Subcutaneous adipose tissue (tissue), 4 donors: ENCODE data around the gene LCN9. TPM values are rescaled to one million over a fixed set of nuclear protein-coding genes. Genes with fewer than 3 reads are reported as not detected.

Experiments used
- total RNA-seq, 4 donors: library from RNA; depleted of rRNA; stranded (reverse); fragments of >200 nt; gene quantifications; one replicate each; pipeline ENCODE4 v1.1.0, GENCODE V29; 2016
- TF ChIP-seq, protein P1 (sequence below): fragments of 450-650 bp; IDR thresholded peaks from one replicate; pipeline ENCODE4 v1.5.1; 2016; ENCODE audit warnings: low read depth, mild to moderate bottlenecking, control low read depth, antibody characterized with exemption, moderate library complexity

Gene LCN9
- total RNA-seq, 4 donors from 2014 or later = not detected

DNA sequence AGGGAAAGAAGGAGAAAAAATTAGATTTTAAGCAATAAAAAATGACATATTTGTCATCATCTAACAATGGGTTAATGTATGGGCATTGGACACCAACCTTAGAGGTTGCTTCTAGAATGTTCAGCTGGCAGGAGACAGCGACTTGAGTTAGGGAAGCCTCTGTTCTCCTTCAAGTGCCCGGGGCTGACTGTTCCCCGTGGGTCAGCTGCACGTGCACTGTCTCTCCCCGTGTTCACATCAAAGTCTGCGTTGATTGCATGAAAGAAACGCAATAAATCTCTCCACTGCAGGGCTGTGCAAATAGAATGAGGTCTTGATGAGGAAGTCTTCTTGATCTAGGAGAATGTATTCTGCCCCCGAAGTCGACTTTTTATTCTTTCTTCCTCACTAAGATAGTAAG is 23.9 kb upstream of the LCN9 start, which contains the start of gene GLT6D1:
Gene GLT6D1 (minus strand): TSS at position 345 of the 400 bp plus-strand sequence. CDS start 353 bp downstream, outside the sequence.
- TF ChIP-seq, protein P1, sequence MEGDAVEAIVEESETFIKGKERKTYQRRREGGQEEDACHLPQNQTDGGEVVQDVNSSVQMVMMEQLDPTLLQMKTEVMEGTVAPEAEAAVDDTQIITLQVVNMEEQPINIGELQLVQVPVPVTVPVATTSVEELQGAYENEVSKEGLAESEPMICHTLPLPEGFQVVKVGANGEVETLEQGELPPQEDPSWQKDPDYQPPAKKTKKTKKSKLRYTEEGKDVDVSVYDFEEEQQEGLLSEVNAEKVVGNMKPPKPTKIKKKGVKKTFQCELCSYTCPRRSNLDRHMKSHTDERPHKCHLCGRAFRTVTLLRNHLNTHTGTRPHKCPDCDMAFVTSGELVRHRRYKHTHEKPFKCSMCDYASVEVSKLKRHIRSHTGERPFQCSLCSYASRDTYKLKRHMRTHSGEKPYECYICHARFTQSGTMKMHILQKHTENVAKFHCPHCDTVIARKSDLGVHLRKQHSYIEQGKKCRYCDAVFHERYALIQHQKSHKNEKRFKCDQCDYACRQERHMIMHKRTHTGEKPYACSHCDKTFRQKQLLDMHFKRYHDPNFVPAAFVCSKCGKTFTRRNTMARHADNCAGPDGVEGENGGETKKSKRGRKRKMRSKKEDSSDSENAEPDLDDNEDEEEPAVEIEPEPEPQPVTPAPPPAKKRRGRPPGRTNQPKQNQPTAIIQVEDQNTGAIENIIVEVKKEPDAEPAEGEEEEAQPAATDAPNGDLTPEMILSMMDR = no peak

DNA sequence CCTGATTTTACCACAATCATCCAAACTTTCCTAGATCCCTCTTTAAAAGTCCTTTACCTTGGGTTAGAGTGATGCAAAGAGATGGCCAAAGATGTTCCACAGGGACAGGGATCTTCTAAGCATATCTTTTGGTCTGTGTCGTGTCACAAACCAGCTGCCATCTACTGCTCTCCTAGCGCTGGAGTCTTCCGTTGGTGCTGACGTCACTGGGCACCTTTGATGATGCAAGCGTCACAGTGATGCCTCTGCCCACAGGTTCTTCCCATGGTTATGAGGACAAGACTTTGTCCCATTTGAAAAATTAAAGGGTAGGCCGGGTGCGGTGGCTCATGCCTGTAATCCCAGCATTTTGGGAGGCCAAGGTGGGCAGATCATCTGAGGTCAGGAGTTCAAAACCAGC is 22.1 kb upstream of the LCN9 start:
- TF ChIP-seq, protein P1 = no peak

DNA sequence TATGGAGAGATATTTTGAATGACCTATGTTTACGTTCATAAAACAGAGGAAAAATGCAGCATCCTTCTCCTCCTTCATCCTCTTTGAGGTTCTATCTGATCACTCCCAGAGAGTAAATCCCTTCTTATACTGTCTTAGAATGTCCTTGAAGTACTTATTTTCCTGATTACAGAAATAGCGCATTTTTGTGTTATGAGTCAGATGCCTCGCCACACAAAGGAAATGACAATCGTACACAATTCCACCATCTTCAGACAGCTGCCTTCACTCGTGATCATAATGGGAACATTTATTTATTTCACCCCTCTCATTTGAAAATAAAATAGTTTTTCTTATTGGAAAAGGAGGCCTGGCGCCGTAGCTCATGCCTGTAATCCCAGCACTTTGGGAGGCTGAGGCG is 21.4 kb upstream of the LCN9 start:
- TF ChIP-seq, protein P1 = no peak

DNA sequence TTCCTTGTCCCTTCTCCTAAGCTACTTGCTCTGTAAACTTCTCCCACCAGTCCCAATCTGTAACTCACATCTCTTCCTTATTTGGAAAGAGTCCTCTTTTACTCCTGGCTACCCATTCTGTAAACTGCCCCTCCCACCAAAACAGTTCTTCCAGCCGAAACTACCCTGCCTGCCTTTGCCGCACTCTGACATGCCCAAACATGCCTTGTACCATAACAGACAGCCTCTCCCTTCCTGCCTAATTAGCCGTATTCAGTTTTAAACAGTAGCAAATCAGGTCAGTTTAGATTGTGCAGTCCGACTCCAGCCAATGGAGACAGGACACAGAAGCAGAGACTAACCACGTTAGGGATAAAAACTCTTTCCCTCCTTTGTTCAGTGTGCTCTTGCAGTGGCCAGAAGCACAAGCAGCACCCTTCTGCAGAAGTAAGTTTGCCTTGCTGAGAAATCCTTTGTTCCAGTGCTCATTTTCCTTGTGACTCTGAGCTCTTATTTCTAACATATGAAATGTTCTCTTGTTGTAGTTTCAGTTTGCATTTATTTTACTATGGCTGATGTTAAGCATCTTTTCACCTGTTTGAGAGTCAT is 18.4 kb upstream of the LCN9 start:
- TF ChIP-seq, protein P1 = no peak

DNA sequence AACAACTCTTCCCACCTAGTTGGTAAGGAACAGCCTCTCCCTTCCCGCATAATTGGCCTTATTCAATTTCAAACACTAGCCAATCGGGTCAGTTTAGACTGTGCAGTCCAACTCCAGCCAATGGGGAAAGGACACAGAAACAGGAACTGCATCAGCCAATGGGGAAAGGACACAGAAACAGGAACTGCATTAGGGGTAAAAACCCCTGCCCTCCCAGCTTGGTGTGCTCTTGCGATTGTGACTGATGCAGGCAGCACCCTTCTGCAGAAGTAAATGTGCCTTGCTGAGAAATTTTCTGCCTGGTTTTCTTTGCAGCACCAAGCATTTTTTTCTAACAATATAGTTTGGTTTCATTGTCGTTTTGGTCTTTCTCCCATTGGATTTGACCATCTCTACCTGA is 15.2 kb upstream of the LCN9 start:
- TF ChIP-seq, protein P1 = no peak

DNA sequence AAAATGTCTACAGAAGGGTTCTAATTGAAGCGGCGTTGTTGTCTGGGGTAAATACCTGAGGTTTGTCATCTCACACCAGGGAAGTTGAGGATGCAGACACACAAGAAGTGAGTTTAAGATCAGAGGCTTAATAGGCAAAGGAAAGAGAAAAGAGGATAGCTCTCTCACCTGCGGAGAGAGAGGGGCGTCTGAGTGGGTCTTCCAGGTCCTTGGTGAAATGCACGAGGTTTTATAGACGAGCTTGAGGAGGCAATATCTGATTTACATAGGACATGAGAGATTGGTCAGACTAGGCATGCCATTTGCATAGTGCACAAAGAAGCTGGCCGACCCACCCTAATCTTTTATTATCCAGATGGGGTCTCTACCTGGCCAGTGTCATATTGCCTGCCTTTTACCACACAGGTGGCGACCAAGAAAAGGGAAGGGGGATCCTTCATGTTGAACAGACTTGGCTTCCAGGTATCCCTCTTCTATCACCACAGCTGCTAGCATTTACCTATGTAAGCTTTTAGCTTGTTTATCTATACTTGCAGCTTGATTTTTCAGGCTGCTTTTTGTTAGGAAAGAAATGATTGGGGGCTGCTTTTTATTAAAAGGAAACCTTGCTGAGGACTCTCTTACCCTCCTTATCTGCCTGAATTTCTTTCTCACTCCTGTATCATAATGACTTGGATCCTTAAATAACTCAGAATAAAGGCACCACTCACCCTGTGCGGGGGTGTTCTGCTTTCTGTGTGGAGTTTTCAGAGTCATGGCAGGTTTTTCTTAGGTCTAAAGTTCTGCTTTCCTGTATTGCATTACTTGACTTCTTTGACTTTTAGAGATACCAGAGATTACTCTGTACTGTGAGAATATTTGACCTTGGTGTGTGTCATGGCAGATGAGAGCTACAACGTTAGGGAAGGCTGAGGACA is 14.4 kb upstream of the LCN9 start:
- TF ChIP-seq, protein P1 = no peak

DNA sequence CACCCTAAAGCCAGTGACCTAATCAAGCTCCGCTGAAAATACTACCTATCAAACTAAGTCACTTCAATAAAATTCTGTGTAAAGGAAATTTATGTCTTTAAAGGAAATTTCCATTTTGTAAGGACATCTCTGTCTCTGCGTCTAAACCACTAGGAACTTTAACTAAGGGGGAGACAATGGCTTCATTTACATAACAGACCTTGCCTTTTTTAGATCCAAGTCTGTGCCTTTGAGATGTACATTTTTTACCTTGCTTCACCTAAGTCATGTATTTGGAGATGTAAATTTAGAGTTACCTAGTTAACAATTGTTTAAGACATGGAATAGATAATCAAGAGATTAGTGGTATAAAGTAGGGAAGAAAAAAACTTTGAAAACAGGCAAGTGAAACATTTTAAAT is 13.6 kb upstream of the LCN9 start:
- TF ChIP-seq, protein P1 = no peak
